GM21723 (cell line): ENCODE results near the gene ATP2A3.

Experiments
- ATAC-seq: cut with Tn5 transposase; IDR thresholded peaks from one replicate; pipeline ENCODE4 v1.9.1; 2021; ENCODE audit warnings: mild to moderate bottlenecking, moderate library complexity; ENCODE audit not compliant: unreplicated experiment

The ATP2A3 gene

GRCh38 chr17:3974138-3974687 lies 10.0 kb upstream of the ATP2A3 start:
- ATAC-seq, result no peak

DNA sequence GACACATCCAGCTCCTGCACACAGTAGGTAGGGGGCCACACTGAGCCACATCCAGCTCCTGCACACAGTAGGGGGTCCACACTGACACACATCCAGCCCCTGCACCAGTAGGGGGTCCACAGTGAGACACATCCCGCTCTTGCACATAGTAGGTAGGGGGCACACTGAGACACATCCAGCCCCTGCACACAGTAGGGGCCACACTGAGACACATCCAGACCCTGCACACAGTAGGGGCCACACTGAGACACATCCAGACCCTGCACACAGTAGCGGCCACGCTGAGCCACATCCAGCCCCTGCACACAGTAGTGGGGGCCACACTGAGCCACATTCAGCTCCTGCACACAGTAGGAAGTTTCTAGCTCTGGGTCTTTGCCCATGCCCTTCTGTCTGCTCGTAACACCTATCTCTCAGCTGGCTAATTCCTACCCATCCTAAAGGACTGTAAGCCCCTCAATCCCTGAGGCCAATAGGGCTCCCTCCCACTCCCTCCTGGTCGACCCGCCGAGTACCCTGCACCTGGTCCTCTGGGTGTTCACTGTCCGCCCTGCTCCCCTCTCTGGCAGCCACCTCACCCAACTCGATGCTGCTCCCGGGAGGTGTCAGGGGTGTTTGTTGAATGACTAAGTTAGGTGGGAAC lies 9.4 kb upstream of the ATP2A3 start:
- ATAC-seq, result no peak

GRCh38 chr17:3972931-3973330 lies 8.7 kb upstream of the ATP2A3 start:
- no peak for ATAC-seq

DNA sequence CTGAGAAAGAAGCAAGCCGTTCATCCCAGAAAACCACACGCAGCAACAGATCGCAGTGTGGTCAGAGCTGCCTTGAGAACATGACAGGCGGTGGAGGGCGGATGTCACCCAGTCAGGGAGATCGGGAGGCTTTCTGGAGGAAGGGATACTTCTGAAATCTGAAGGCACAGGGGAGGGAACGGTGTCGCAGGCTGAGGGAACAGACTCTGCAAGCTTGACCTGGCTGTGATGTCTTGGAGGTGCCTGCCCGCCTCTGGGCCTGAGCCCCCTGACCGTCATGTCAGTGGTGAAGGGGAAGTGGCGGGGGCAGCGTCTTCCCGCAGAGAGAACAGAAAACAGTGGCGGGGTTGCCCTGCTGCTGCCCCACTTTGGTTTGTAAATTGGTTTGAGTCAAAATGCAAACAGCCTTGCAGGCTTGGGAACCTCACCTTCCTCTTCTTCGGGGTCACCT lies 8.1 kb upstream of the ATP2A3 start:
- no peak for ATAC-seq

- ATAC-seq, result no peak
These were observed 6.4 kb upstream of the ATP2A3 start for GRCh38 chr17:3970668-3971067.

DNA sequence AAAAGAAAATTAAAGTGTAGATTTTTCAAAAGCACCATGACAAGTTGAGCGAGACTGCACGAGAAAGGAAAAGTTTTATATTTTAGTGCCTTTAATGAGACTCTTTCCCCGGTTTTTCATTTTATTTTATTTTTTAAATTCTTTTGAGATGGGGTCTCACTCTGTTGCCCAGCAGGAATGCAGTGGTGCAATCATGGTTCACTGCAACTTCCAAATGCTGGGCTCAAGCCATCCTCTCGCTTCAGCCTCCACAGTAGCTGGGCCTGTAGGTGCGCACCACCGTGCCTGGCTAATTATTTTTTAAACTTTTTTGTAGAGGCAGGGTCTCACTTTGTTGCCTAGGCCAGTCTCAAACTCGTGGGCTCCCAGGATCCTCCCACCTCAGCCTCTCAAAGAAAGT lies 5.7 kb upstream of the ATP2A3 start:
- ATAC-seq, result no peak

- ATAC-seq, result no peak
These were observed 4.8 kb upstream of the ATP2A3 start for GRCh38 chr17:3968886-3969524.

DNA sequence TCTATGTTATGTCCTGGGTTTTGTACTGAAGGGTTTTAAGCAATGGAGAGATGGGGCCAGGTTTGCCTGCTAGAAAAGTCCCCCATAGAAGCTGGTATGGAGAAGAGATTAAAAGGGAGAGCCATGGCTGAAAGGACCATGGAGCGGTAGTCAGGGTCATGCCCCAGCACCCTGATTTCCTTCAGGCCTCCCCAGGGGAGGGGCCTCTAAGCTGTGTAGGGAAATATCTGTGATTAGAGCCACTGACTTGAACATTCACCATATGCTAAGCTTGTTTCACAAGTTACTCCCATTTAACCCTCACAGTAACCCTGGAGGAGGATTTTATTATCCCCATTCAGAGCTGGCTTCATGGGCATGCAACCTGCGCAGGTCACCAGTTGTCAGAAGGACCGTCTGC lies 3.8 kb upstream of the ATP2A3 start:
- ATAC-seq, result no peak

- no peak for ATAC-seq
These were observed 2.6 kb upstream of the ATP2A3 start for GRCh38 chr17:3966720-3967363.

DNA sequence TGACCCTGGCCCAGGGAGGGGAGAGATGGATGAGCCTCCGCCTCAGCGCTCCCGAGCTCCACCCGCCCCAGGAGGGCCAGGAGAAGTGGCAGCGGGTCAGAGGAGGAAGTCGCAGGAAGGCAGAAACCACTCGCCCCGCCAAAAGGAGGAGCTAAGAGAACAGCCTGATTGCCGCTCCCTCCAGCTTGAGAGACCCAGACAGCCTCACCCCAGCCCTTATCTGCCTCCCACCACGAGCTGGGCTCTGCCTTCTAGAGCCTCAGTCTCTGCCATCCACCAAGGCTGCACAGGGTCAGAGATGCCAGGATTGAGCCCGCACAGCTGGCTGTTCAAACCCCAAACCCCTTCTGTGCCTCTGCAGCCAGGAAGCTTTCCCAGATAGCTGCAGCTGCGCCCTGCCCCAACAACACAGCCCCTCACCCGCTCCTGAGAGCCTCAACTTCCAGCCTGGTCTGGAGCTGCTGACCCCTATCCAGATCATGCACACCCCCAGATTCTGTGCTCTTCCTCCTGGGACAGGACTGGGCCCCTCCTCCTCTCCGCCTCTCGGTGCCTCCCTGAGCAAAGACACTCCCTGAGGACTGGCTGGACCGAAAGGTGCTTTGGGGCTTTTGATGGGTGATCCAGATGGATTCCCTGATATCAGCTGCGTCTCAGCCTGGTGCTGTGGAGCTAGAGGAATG lies 1.0 kb upstream of the ATP2A3 start:
- peak; percentile 47 for ATAC-seq

- peak; percentile 16 for ATAC-seq
These were observed 718 bp downstream of the ATP2A3 start for GRCh38 chr17:3963237-3964201.

DNA sequence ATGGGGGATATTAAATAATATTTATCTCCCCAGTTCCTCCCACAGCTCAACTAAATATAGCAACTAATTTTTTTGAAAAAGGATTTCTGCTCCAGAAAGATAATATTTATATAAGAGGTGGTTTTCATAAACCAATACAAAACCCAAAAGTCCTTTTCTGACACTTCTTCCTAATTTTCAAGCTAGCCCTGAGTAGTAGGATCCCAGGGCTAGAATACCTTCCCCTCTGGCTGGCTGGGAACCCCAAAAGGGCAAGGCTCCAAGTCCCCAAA lies 1.3 kb downstream of the ATP2A3 start:
- ATAC-seq, result no peak

GRCh38 chr17:3962217-3962964 lies 1.8 kb downstream of the ATP2A3 start:
- ATAC-seq, result no peak

GRCh38 chr17:3961564-3962047 lies 2.6 kb downstream of the ATP2A3 start:
- ATAC-seq, result no peak

DNA sequence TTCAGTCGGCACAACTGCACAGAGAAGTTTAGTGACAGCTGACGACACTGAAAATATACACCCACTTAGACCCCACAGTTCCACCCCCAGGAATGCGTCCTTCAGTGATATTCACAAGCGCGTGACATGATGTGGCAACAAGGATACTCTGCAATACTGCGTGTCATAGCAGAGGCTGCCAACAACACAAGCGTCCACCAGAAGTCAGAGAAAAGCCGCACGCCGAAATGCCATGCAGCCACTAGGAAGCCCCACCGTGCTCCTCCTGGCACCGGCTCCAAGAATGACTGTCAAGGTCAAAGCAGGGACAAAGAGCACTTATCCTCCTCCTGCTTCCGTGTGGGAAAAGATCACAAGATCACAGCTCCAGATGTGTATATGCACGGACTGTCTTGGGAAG lies 3.5 kb downstream of the ATP2A3 start:
- no peak for ATAC-seq

DNA sequence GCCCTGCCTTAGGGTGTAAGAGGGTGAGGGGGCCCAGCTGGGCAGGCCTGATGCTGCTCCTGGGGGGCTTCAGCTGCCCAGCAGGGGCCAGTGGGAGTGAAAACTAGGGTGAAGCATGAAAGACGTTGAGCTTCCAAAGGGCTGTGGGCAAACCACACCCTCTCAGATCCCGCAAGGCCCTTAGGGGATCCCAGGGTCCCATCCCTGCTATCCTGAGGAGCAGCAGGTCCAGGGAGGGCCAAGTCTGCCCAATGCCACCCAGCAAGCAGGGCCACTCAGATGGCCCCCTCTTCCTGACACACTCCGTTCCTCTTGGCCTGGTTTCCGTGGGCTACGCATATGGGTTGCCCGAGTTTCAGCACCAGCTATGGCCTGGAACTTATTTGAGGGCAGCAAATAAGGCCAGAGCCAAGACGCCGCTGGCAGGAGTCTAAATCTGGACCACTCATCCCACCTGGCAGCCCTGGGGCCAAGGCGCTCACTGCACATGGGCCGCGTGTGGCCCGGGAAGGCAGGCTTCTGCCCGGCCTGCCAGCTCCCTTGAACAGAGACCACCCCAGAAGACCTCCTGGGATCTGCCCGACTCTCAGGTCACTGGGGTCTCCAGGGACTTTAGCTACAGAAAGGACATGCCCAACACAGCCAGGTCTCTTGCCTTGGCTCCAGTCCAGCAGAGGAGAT lies 4.2 kb downstream of the ATP2A3 start:
- ATAC-seq, result no peak

DNA sequence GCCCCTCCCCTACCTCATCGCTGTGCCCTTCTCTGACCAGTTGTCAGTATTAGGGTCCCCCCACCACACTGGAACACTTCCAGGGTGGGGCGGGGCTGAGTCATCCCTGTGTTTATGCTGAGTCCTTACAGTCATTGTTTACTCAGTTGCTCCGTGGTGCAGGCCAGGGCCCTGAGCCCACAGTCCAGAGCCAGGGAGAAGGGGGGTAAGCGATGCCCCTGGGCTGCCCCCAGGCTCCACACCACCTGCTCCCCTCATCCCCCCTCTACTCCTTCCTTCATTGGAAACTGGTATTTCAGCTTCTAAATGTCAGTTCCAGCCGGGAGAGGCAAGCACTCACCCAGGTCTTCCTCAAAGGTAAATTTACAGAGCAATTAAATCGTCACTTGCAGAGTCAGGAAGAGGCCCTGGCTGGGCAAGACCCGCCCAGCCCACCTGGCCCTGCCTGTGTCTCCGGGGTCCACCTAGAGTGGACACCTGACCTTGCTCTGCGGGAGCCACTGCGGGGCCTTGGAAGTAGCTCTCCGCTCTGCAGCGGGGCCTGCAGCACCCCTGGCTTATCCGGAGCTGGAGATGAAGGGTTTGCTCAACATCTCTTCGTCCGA lies 4.8 kb downstream of the ATP2A3 start:
- no peak for ATAC-seq

DNA sequence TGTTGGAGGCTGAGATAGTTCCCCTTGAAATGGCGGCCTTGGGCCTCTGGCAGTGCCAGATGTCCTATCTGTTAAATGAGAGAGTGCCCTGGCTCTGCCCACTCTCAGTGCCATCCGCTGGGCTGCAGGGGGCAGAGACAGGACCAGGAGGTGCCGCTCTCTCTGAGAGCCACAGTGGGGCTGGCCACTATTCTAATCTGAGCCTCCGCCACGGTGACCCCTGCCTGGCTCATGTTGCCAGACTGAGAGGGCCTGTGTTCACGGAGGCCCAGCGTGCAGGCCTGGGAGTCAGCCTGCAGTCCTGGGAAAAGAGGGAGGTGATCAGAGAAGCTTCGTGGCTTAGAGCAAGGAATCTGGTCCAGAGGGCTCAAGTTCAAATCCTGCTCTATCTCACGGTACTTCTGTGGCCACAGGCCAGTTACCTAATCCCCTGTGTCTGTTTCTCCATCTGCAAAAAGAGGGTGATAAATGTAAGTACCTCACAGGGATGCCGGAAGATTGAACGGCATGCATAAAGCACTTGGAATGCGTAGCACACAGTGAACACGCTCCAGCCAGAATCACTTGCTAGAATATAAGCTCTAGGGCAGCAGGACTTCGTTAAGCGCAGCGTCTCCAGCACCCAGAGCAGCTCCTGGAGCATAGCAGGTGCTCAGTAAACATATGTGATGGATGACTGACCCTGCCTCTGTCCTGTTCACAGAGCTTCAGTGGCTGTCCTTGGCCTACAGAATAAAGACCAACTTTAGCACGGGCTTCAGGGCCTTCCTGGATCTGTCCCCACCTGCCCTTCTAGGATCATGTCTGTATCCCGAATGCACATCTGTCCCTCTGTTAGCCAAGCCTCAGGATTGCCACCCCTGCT lies 6.3 kb downstream of the ATP2A3 start:
- ATAC-seq, result no peak
